ENCODE results near the gene ESPL1. TPM values are rescaled to one million over a fixed set of nuclear protein-coding genes. Genes with fewer than 3 reads are reported as not detected.

Gene ESPL1
- total RNA-seq, 1 experiment from 2014 or later, result 31.1 TPM

GRCh38 chr12:53334822-53335221 lies 66.7 kb downstream of the ESPL1 start:
- Mint-ChIP-seq H3K27me3 (ENCODE audit: unreplicated experiment) (peaks cover 83% of the 10 kb centered on the region), H3K36me3 (ENCODE audit: insufficient read depth, unreplicated experiment) (no peaks in the 10 kb centered on the region), H3K27ac (ENCODE audit: unreplicated experiment) (no peak overlapping the region), H3K9me3 (ENCODE audit: low read depth, unreplicated experiment) (no peaks in the 10 kb centered on the region), H3K4me1 (ENCODE audit: low read depth, unreplicated experiment) (no peaks in the 10 kb centered on the region), H3K4me3 (ENCODE audit: low read depth, unreplicated experiment) (no peak overlapping the region)
- no peak for TF ChIP-seq CTCF (IDR thresholded peaks at IDR 0.05; ENCODE audit: unreplicated experiment)
- no peak for DNase-seq
- CTCF ChIA-PET, result interaction anchor here (0.5 to 0.9 kb wide), 2 partner anchors 13 to 29 kb away, joined by 3 read pairs; partner anchors contain the start of gene AAAS
- BruUV-seq (replicated peaks), result no TSS peak
- intact Hi-C loops (cut with micrococcal nuclease; ENCODE audit: unreplicated experiment), result no loop called here

GRCh38 chr12:53336181-53336681 lies 68.1 kb downstream of the ESPL1 start, which contains the start of gene SP7:
Gene SP7 (minus strand): TSS chr12:53336354. CDS start chr12:53335646, 708 bp downstream.
- Mint-ChIP-seq H3K9me3 (ENCODE audit: low read depth, unreplicated experiment) (no peaks in the 10 kb centered on the region), H3K27ac (ENCODE audit: unreplicated experiment) (no peak within 1 kb of the TSS), H3K27me3 (ENCODE audit: unreplicated experiment) (peaks cover 94% of the 10 kb centered on the region), H3K4me1 (ENCODE audit: low read depth, unreplicated experiment) (no peaks in the 10 kb centered on the region), H3K36me3 (ENCODE audit: insufficient read depth, unreplicated experiment) (no peaks in the 10 kb centered on the region), H3K4me3 (ENCODE audit: low read depth, unreplicated experiment) (no peak within 1 kb of the TSS)
- no peak for DNase-seq
- no peak for TF ChIP-seq CTCF (IDR thresholded peaks at IDR 0.05; ENCODE audit: unreplicated experiment)
- intact Hi-C loops (cut with micrococcal nuclease; ENCODE audit: unreplicated experiment), result no loop called here
- BruUV-seq (replicated peaks), result no TSS peak
- CTCF ChIA-PET, result no interaction called here

GRCh38 chr12:53338017-53338416 lies 69.9 kb downstream of the ESPL1 start:
- CTCF ChIA-PET, result no interaction called here
- no peak overlapping the region for H3K27ac Mint-ChIP-seq (ENCODE audit: unreplicated experiment)
- no peaks in the 10 kb centered on the region for H3K4me1 Mint-ChIP-seq (ENCODE audit: low read depth, unreplicated experiment)
- no TSS peak for BruUV-seq (replicated peaks)
- no peaks in the 10 kb centered on the region for H3K9me3 Mint-ChIP-seq (ENCODE audit: low read depth, unreplicated experiment)
- no peaks in the 10 kb centered on the region for H3K36me3 Mint-ChIP-seq (ENCODE audit: insufficient read depth, unreplicated experiment)
- H3K27me3 Mint-ChIP-seq (ENCODE audit: unreplicated experiment), result peaks cover 94% of the 10 kb centered on the region
- no peak for DNase-seq
- intact Hi-C loops (cut with micrococcal nuclease; ENCODE audit: unreplicated experiment), result no loop called here
- no peak overlapping the region for H3K4me3 Mint-ChIP-seq (ENCODE audit: low read depth, unreplicated experiment)
- TF ChIP-seq CTCF (IDR thresholded peaks at IDR 0.05; ENCODE audit: unreplicated experiment), result no peak

- Mint-ChIP-seq H3K27me3 (ENCODE audit: unreplicated experiment) (peaks cover 94% of the 10 kb centered on the region), H3K27ac (ENCODE audit: unreplicated experiment) (no peak overlapping the region), H3K4me3 (ENCODE audit: low read depth, unreplicated experiment) (no peak overlapping the region), H3K4me1 (ENCODE audit: low read depth, unreplicated experiment) (no peaks in the 10 kb centered on the region), H3K36me3 (ENCODE audit: insufficient read depth, unreplicated experiment) (no peaks in the 10 kb centered on the region), H3K9me3 (ENCODE audit: low read depth, unreplicated experiment) (no peaks in the 10 kb centered on the region)
- BruUV-seq (replicated peaks), result no TSS peak
- no peak for TF ChIP-seq CTCF (IDR thresholded peaks at IDR 0.05; ENCODE audit: unreplicated experiment)
- CTCF ChIA-PET, result interaction anchor here (0.7 kb wide), 1 partner anchor 12 kb away, joined by 5 read pairs; no protein-coding TSS in a partner anchor
- intact Hi-C loops (cut with micrococcal nuclease; ENCODE audit: unreplicated experiment), result no loop called here
- DNase-seq, result no peak
These were observed 70.8 kb downstream of the ESPL1 start for GRCh38 chr12:53338916-53339315.
